ENCODE measurements around the gene SLC13A3.

- no peak for TF ChIP-seq POLR2A (IDR thresholded peaks at IDR 0.05; ENCODE audit: low read depth, low read length)
- TF ChIP-seq EZH2 (IDR thresholded peaks at IDR 0.05; ENCODE audit: borderline replicate concordance, low read depth, low read length, severe bottlenecking), result no peak
- TF ChIP-seq, protein P1, sequence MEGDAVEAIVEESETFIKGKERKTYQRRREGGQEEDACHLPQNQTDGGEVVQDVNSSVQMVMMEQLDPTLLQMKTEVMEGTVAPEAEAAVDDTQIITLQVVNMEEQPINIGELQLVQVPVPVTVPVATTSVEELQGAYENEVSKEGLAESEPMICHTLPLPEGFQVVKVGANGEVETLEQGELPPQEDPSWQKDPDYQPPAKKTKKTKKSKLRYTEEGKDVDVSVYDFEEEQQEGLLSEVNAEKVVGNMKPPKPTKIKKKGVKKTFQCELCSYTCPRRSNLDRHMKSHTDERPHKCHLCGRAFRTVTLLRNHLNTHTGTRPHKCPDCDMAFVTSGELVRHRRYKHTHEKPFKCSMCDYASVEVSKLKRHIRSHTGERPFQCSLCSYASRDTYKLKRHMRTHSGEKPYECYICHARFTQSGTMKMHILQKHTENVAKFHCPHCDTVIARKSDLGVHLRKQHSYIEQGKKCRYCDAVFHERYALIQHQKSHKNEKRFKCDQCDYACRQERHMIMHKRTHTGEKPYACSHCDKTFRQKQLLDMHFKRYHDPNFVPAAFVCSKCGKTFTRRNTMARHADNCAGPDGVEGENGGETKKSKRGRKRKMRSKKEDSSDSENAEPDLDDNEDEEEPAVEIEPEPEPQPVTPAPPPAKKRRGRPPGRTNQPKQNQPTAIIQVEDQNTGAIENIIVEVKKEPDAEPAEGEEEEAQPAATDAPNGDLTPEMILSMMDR (IDR thresholded peaks at IDR 0.05; ENCODE audit: extremely low read depth in 1 of 2, insufficient read depth in 1 of 2, low read depth in 1 of 2, low read length in 2 of 2), result no peak
- TF ChIP-seq MYC (IDR thresholded peaks at IDR 0.05; ENCODE audit: low read depth, low read length), result no peak
- TF ChIP-seq, protein P2, sequence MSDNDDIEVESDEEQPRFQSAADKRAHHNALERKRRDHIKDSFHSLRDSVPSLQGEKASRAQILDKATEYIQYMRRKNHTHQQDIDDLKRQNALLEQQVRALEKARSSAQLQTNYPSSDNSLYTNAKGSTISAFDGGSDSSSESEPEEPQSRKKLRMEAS (IDR thresholded peaks at IDR 0.05; ENCODE audit: insufficient read depth, insufficient read length), result no peak
- TF ChIP-seq FOS (IDR thresholded peaks at IDR 0.05; ENCODE audit: borderline replicate concordance, insufficient read depth, low read length), result no peak
- no peak for TF ChIP-seq JUN (IDR thresholded peaks at IDR 0.05; ENCODE audit: borderline replicate concordance, insufficient read depth, insufficient read length, low read depth)
- no peak for TF ChIP-seq POLR2AphosphoS5 (IDR thresholded peaks at IDR 0.05; ENCODE audit: insufficient read depth, low read depth, low read length)
- no peak for TF ChIP-seq GATA2 (IDR thresholded peaks at IDR 0.05; ENCODE audit: insufficient read depth, insufficient read length, low read depth, low read length)
Measured at GRCh38 chr20:46564241-46564957, 86.9 kb downstream of the SLC13A3 start.
